CD14-positive monocyte (primary cell): ENCODE measurements around the gene DNAJC18. TPM values are rescaled to one million over a fixed set of nuclear protein-coding genes. Genes with fewer than 3 reads are reported as not detected.

Source experiments
- DNase-seq, 3 donors: peaks; one replicate each; pipeline ENCODE4 v3.0.0-alpha.2; 2011 to 2022
- H2AFZ ChIP-seq: 2 replicates; pipeline ENCODE4 v1.6.0; 2012; ENCODE audit warnings: mild to moderate bottlenecking, low read depth, low read length, inconsistent platforms; ENCODE audit not compliant: insufficient read depth, poor library complexity, severe bottlenecking
- H3K27ac ChIP-seq, 2 donors: 1 replicate in 1 of 2; 2 replicates in 1 of 2; pipeline ENCODE4 v1.5.1; 2012 to 2013; ENCODE audit warnings: low read length in 2 of 2, control low read depth in 1 of 2, inconsistent platforms in 1 of 2, low read depth in 1 of 2, mild to moderate bottlenecking in 1 of 2
- H3K27me3 ChIP-seq, 2 donors: one replicate each; pipeline versions ENCODE4 v1.6.0 to v1.6.1; 2011 to 2013; ENCODE audit warnings: low read length in 2 of 2; ENCODE audit not compliant: control insufficient read depth in 2 of 2, insufficient read depth in 2 of 2
- H3K36me3 ChIP-seq, 2 donors: replicated peaks in 1 of 2; 1 replicate in 1 of 2; 2 replicates in 1 of 2; pipeline versions ENCODE4 v1.5.1 to v1.6.1; 2012 to 2013; ENCODE audit warnings: low read length in 2 of 2, control low read depth in 1 of 2, inconsistent platforms in 1 of 2, mild to moderate bottlenecking in 1 of 2; ENCODE audit not compliant: insufficient read depth in 2 of 2, control insufficient read depth in 1 of 2
- H3K4me1 ChIP-seq, 2 donors: 1 replicate in 1 of 2; 2 replicates in 1 of 2; pipeline versions ENCODE4 v1.5.1 to v1.6.1; 2012 to 2013; ENCODE audit warnings: low read length in 2 of 2, control low read depth in 1 of 2, inconsistent platforms in 1 of 2, mild to moderate bottlenecking in 1 of 2, moderate library complexity in 1 of 2; ENCODE audit not compliant: insufficient read depth in 2 of 2, control insufficient read depth in 1 of 2
- H3K4me2 ChIP-seq: replicated peaks from 2 replicates; pipeline ENCODE3; 2012; ENCODE audit warnings: low read length, moderate library complexity, mild to moderate bottlenecking; ENCODE audit not compliant: poor library complexity, severe bottlenecking; ENCODE audit errors: extremely low read depth
- H3K4me3 ChIP-seq, 3 experiments: fragments of 200-600 bp in 1 of 3; sonication (generic) in 1 of 3; replicated peaks in 1 of 3; 1 replicate in 2 of 3; 2 replicates in 1 of 3; pipeline ENCODE4 v1.5.1; 2011 to 2013; ENCODE audit warnings: low read length in 3 of 3, mild to moderate bottlenecking in 3 of 3, control low read depth in 2 of 3, low read depth in 2 of 3, inconsistent platforms in 1 of 3, moderate library complexity in 1 of 3
- H3K79me2 ChIP-seq: 2 replicates; pipeline ENCODE4 v1.6.0; 2012; ENCODE audit warnings: mild to moderate bottlenecking, control low read depth, inconsistent platforms, low read length, moderate library complexity; ENCODE audit not compliant: insufficient read depth
- H3K9ac ChIP-seq: 2 replicates; pipeline ENCODE4 v1.6.0; 2017; ENCODE audit warnings: low read length, mild to moderate bottlenecking; ENCODE audit not compliant: insufficient read depth, poor library complexity, severe bottlenecking
- H3K9me3 ChIP-seq, 2 donors: replicated peaks in 1 of 2; 1 replicate in 1 of 2; 2 replicates in 1 of 2; pipeline versions ENCODE4 v1.5.1 to v1.6.1; 2012 to 2013; ENCODE audit warnings: low read length in 2 of 2, control low read depth in 1 of 2; ENCODE audit not compliant: control insufficient read depth in 1 of 2, insufficient read depth in 1 of 2
- H4K20me1 ChIP-seq: 2 replicates; pipeline ENCODE4 v1.6.0; 2012; ENCODE audit warnings: mild to moderate bottlenecking, low read length, control low read depth, moderate library complexity; ENCODE audit not compliant: insufficient read depth
- H3K27ac Mint-ChIP-seq, 7 donors: one replicate each; pipeline ENCODE4 v1.8.0; 2020; ENCODE audit warnings: mild to moderate bottlenecking in 7 of 7, mixed read lengths in 7 of 7, moderate library complexity in 6 of 7, inconsistent platforms in 2 of 7
- H3K27me3 Mint-ChIP-seq, 3 donors: one replicate each; pipeline ENCODE4 v1.8.0; 2021 to 2022; ENCODE audit warnings: low read depth in 3 of 3, mild to moderate bottlenecking in 3 of 3, mixed read lengths in 3 of 3, moderate library complexity in 3 of 3, inconsistent platforms in 1 of 3
- H3K36me3 Mint-ChIP-seq, 2 donors: one replicate each; pipeline ENCODE4 v1.8.0; 2020; ENCODE audit warnings: mixed read lengths in 2 of 2, inconsistent platforms in 1 of 2, mild to moderate bottlenecking in 1 of 2
- H3K4me1 Mint-ChIP-seq: one replicate; pipeline ENCODE4 v1.8.0; 2020; ENCODE audit warnings: mild to moderate bottlenecking, mixed read lengths
- H3K4me3 Mint-ChIP-seq, 2 donors: one replicate each; pipeline ENCODE4 v1.8.0; 2020; ENCODE audit warnings: mild to moderate bottlenecking in 2 of 2, mixed read lengths in 2 of 2, moderate library complexity in 1 of 2
- H3K9me3 Mint-ChIP-seq, 7 donors: one replicate each; pipeline ENCODE4 v1.8.0; 2020 to 2022; ENCODE audit warnings: mixed read lengths in 7 of 7, mild to moderate bottlenecking in 6 of 7, moderate library complexity in 6 of 7, inconsistent platforms in 2 of 7
- CTCF ChIP-seq: fragments of 200-600 bp; IDR thresholded peaks from one replicate; pipeline ENCODE4 v1.8.0; 2022; ENCODE audit warnings: antibody characterized with exemption, mild to moderate bottlenecking
- WGBS: methylation state at CpG from one replicate; pipeline ENCODE4 v1.1.5; 2013; ENCODE audit warnings: missing lambda C conversion rate; ENCODE audit not compliant: insufficient coverage; 5-methylcytosine and 5-hydroxymethylcytosine counted together
- intact Hi-C, 2 donors: fragments of 100-400 bp; cut with micrococcal nuclease; formaldehyde crosslinking; loops; one replicate each; pipeline versions ENCODE4 v1.15.0 to v1.15.1; 2023
- polyA plus RNA-seq, 3 donors: library from polyadenylated mRNA; depleted of rRNA in 1 of 3; unstranded in 2 of 3; stranded (reverse) in 1 of 3; fragments of 300-500 nt in 2 of 3; fragments of >200 nt in 1 of 3; fragmentation: Illumina TruSeq in 2 of 3; gene quantifications; 1 replicate in 2 of 3; 2 replicates in 1 of 3; pipeline ENCODE4 v1.2.3, GENCODE V29; 2012 to 2021

The DNAJC18 gene
- polyA plus RNA-seq, 3 donors = 0.87 to 2.6 (median 2.2) TPM

GRCh38 chr5:139399501-139400121 is 39.7 kb downstream of the DNAJC18 start:
- Mint-ChIP-seq H3K27me3 (peaks cover 6 to 18% (median 8%) of the 10 kb centered on the region in 3 donors), H3K4me1 (peaks cover 28% of the 10 kb centered on the region), H3K4me3 (no peak overlapping the region), H3K9me3 (peaks cover 0 to 2% (median 0%) of the 10 kb centered on the region in 7 donors), H3K27ac (no peak overlapping the region), H3K36me3 (no peaks in the 10 kb centered on the region)
- intact Hi-C loops = no loop called here
- Histone ChIP-seq H3K4me2 (no peak overlapping the region), H3K9me3 (no peaks in the 10 kb centered on the region), H3K36me3 (no peaks in the 10 kb centered on the region), H3K27ac (no peak overlapping the region), H3K4me1 (peaks cover 12 to 15% of the 10 kb centered on the region in 2 donors), H3K4me3 (no peak overlapping the region), H3K79me2 (no peaks in the 10 kb centered on the region), H4K20me1 (no peaks in the 10 kb centered on the region), H2AFZ (no peak overlapping the region), H3K9ac (no peak overlapping the region), H3K27me3 (peaks cover 0 to 4% of the 10 kb centered on the region in 2 donors)
- DNase-seq = no peak
- no peak for TF ChIP-seq CTCF
- whole genome bisulfite sequencing = 100% methylated on average over 3 of the region's 6 CpGs

- Histone ChIP-seq H4K20me1 (no peaks in the 10 kb centered on the region), H3K4me2 (no peak overlapping the region), H2AFZ (no peak overlapping the region), H3K27ac (no peak overlapping the region), H3K9ac (no peak overlapping the region), H3K9me3 (peaks cover 0 to 5% of the 10 kb centered on the region in 2 donors), H3K79me2 (no peaks in the 10 kb centered on the region), H3K4me1 (peaks cover 12 to 18% of the 10 kb centered on the region in 2 donors), H3K4me3 (no peak overlapping the region), H3K36me3 (no peaks in the 10 kb centered on the region), H3K27me3 (peaks cover 6 to 19% of the 10 kb centered on the region in 2 donors)
- no peak overlapping the region for H3K4me3 Mint-ChIP-seq
- WGBS = 80% methylated on average over 1 of the region's 6 CpGs
- peaks cover 0 to 6% (median 3%) of the 10 kb centered on the region in 7 donors for H3K9me3 Mint-ChIP-seq
- no peak overlapping the region for H3K27ac Mint-ChIP-seq
- intact Hi-C loops = no loop called here
- DNase-seq = no peak
- peaks cover 22% of the 10 kb centered on the region for H3K4me1 Mint-ChIP-seq
- no peak for TF ChIP-seq CTCF
- no peaks in the 10 kb centered on the region for H3K36me3 Mint-ChIP-seq
- peaks cover 21 to 35% (median 23%) of the 10 kb centered on the region in 3 donors for H3K27me3 Mint-ChIP-seq
Observed at GRCh38 chr5:139397921-139398320, 41.4 kb downstream of the DNAJC18 start.
